GM19099 (cell line): ENCODE measurements around the gene GREM1.

ENCODE experiments used
- POLR2A ChIP-seq: IDR thresholded peaks from 3 replicates; pipeline ENCODE4 v1.6.1; 2011; ENCODE audit warnings: low read depth; ENCODE audit not compliant: insufficient read length; ENCODE audit errors: extremely low read depth

Gene GREM1

DNA sequence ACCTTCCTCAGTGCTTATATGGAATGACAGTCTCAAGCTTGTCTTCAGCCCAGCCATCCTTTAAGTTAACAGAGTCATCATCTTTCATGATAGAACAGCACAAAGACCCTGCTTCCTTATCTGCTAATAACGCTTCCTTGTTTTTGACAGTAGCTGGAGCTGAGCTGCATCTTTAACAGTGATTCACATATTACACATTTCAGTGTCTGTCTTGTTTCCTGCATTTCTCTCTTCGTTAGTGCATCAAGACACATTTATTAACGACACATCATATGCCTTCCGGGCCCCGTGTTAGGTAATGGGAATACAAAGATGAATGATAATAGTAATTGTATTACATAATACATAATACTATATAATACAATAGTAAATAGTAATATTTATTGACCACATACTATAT, 30.2 kb upstream of the GREM1 start:
- TF ChIP-seq POLR2A: no peak

GRCh38 chr15:32688151-32688639, 29.6 kb upstream of the GREM1 start:
- no peak for TF ChIP-seq POLR2A

DNA sequence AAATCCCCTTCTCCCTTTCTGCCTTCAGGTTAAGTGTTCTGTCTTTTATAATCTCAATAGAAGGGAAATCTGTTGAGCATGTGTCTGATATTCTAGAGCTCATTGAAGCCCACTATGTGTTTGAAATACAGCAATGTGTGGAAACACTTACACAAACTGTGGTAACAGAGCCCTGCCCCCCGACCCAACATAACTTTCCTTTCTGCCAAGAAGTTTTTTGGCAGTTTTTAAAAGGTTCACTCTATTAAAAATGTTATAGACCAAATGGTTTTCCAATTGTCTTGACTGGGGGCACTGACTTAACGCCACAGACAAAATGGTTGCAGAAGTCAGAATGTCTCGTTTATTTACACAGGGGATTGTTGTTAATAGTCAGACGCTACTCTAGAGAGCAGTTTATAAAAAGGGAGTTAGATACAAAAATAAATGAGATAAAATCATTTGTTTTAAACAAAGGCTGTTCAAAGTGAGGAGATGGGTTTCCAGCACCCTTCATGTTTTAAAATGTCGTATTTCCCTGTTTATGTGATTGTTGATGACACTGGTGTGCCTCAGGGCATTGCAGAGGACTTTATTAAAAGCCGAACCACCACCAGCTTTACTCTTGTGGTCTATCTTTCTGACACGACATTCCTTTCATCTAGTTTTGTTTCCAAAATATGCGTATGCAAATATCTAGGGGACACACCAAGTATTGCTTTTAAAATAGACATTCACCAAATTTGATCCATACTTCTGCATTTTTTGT, 26.7 kb upstream of the GREM1 start:
- TF ChIP-seq POLR2A: no peak

- TF ChIP-seq POLR2A: no peak
Observed at GRCh38 chr15:32691689-32692038, 26.1 kb upstream of the GREM1 start.

- TF ChIP-seq POLR2A: no peak
Observed at GRCh38 chr15:32692286-32692685, 25.5 kb upstream of the GREM1 start.

DNA sequence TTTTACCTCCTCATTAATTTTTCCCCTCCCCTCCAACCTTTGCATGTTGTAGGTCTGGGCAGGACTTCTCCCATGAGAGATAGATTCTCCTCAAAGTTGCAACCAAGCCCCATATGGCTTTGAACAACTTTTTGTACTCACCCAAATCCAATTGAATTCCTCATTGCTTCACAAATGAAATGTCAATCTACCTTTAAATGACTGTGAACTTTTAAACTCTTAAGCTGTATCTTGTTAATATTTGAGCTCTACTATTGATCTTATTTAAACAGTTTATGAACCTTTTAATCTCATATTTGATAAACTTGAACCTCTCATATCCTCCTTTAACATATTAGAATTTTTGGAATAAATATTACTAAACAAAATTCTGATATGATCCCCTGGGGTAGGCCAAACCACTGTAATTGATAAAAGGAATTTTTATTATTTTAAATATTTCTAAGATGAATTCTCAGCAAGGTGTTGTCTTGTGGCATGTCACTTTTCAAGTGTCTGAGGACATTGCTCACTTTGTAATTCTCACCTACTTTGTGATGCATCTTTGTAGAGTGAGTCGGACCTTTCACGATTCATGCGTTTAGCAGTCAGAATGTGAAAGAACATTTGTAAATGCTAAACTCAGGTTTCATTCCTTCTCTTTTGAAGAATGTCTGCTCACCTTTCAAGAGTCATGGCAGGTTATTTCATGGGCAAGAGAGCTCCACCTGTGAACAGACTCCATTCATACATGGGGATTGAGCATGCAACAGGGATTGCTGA, 23.4 kb upstream of the GREM1 start:
- TF ChIP-seq POLR2A: no peak

DNA sequence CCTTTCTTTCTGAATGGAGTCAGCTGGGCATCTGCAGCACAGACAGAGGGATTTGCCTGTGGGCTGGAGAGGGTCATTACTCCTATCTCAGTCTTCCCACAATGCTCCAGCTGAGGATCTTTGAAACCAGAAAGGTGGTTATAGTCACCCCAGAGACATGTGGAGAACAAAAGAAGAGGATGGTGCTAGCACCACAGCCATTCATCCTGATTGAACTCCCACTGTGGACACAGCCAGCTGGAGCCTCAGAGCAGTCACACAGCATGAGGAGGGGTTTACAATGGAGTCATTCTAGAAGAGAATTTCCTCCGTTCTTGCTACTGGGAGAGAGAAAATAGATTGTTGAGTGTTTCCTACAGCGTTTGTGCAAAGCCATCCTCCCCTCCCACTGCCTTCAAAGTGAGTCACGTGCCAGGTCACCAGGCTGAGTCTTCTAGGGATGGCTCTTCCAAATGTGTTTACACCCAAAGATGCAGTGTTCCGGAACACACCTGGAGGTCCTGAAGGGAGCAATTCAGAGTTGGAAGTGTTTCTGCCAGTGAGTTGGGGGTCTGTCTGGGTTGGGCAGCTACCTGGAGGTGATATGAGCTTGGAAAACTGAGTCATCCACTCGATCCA, 18.9 kb upstream of the GREM1 start:
- no peak for TF ChIP-seq POLR2A

- TF ChIP-seq POLR2A: no peak
Observed at GRCh38 chr15:32700501-32701150, 17.2 kb upstream of the GREM1 start.

- TF ChIP-seq POLR2A: no peak
Observed at GRCh38 chr15:32701863-32702262, 15.9 kb upstream of the GREM1 start.

DNA sequence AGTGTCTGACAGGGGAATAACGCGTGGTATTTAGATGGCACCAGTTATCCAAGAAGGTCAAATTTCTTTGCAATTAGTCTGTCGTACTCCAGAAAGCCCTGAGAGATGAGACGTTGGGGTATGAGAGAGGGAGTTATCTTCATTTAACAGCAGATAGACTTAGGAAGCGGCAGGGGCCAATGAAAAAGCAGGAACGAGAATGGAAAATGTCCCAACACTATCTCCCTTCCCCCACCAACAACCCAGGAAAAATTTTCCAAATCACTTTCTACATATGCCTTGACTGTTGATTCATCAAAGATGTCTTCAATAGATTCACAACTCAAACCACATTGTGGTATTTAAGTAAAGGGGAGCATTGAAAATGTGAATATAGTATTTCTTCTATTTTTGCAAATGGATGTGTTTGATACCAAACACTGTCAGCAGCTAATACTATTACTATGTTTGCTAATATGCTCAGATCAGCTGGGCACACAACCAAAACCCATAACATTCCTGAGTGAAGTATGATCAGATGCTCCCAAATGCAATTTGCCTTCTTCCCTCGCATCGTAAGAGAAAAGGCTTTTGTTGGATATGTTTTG, 13.3 kb upstream of the GREM1 start:
- no peak for TF ChIP-seq POLR2A

- no peak for TF ChIP-seq POLR2A
Observed at GRCh38 chr15:32705446-32705845, 12.4 kb upstream of the GREM1 start.

- no peak for TF ChIP-seq POLR2A
Observed at GRCh38 chr15:32706704-32707103, 11.1 kb upstream of the GREM1 start.

DNA sequence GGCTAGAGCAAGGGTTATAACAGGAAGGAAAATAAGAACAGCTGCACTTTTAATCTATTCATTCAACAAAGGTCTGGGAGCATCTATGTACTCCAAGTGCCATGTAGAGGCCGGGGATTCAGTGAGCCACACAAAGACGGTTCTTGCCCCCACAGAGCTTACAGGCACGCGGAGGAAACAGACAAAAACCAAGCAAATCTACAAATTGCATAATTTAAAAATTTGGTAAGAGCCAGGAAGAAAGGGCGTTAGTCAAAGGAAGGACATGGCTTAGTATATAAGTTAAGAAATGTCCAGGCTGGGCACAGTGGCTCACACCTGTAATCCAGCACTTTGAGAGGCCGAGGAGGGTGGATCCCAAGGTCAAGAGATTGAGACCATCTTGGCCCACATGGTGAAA, 10.4 kb upstream of the GREM1 start:
- TF ChIP-seq POLR2A: no peak

GRCh38 chr15:32709295-32710033, 8.3 kb upstream of the GREM1 start:
- TF ChIP-seq POLR2A: no peak
